K562 (cell line): ENCODE measurements around the gene CBFA2T3. TPM values are rescaled to one million over a fixed set of nuclear protein-coding genes. Genes with fewer than 3 reads are reported as not detected.
A peak's percentile ranks its signal among the peaks of the same experiment; 100 is the strongest.

Experiments used
- GTF2E2 ChIP-seq: fragments of 200-800 bp; sonication (Bioruptor generic); IDR thresholded peaks from 2 replicates; pipeline ENCODE4 v1.6.1; 2016; ENCODE audit warnings: missing genetic modification characterization, missing compliant biosample characterization
- JUN ChIP-seq, 2 experiments: sonication (generic) in 1 of 2; formaldehyde crosslinking in 1 of 2; IDR thresholded peaks; 2 replicates each; pipeline versions ENCODE4 v1.6.1 to v1.8.0; 2012 to 2022; ENCODE audit warnings: borderline replicate concordance in 2 of 2, mild to moderate bottlenecking in 2 of 2, improper control_type of control experiment in 1 of 2, low read depth in 1 of 2, low read length in 1 of 2, missing genetic modification reagents in 1 of 2
- JUNB ChIP-seq: fragments of 450-650 bp; formaldehyde crosslinking; conservative IDR thresholded peaks from 2 replicates; pipeline ENCODE4 v1.4.0; 2020; ENCODE audit warnings: mild to moderate bottlenecking
- MEF2A ChIP-seq: IDR thresholded peaks from 2 replicates; pipeline ENCODE4 v1.6.1; 2011; ENCODE audit warnings: low read depth, mild to moderate bottlenecking, low read length, moderate library complexity; ENCODE audit not compliant: control insufficient read depth
- MTF1 ChIP-seq: fragments of 250-450 bp; sonication (Bioruptor Pico); IDR thresholded peaks from 2 replicates; pipeline ENCODE4 v1.9.0; 2021; ENCODE audit warnings: moderate library complexity, mild to moderate bottlenecking, inconsistent platforms, borderline replicate concordance
- NR1H2 ChIP-seq: sonication (generic); formaldehyde crosslinking; IDR thresholded peaks from 2 replicates; pipeline ENCODE4 v1.4.0; 2020; ENCODE audit warnings: mild to moderate bottlenecking, missing genetic modification reagents
- POLR2B ChIP-seq: fragments of 450-650 bp; IDR thresholded peaks from 2 replicates; pipeline ENCODE4 v1.6.1; 2018; ENCODE audit warnings: low read depth; ENCODE audit not compliant: partially characterized antibody
- RB1 ChIP-seq: fragments of 450-650 bp; IDR thresholded peaks from 2 replicates; pipeline ENCODE4 v1.6.1; 2017; ENCODE audit warnings: low read depth, mild to moderate bottlenecking
- RBM17 ChIP-seq: fragments of 200-400 bp; formaldehyde crosslinking; IDR thresholded peaks from 2 replicates; pipeline ENCODE4 v1.6.1; 2017; ENCODE audit warnings: low read depth, mild to moderate bottlenecking, low read length, borderline replicate concordance
- TEAD4 ChIP-seq, 2 experiments: sonication (generic) in 1 of 2; formaldehyde crosslinking in 1 of 2; IDR thresholded peaks; 2 replicates each; pipeline versions ENCODE4 v1.6.1 to v1.8.0; 2012 to 2022; ENCODE audit warnings: borderline replicate concordance in 1 of 2, inconsistent platforms in 1 of 2, low read length in 1 of 2, mild to moderate bottlenecking in 1 of 2, missing genetic modification reagents in 1 of 2
- TFE3 ChIP-seq: fragments of 450-650 bp; formaldehyde crosslinking; IDR thresholded peaks from 2 replicates; pipeline ENCODE4 v1.4.0; 2020; ENCODE audit warnings: mild to moderate bottlenecking, mixed read lengths
- ZBTB49 ChIP-seq: sonication (generic); formaldehyde crosslinking; IDR thresholded peaks from 2 replicates; pipeline ENCODE4 v1.8.0; 2022; ENCODE audit warnings: missing genetic modification reagents, mild to moderate bottlenecking, borderline replicate concordance
- ZBTB5 ChIP-seq: fragments of 450-650 bp; IDR thresholded peaks from 2 replicates; pipeline ENCODE4 v1.6.1; 2017; ENCODE audit warnings: antibody characterized with exemption
- ZFP36 ChIP-seq: fragments of 150-350 bp; IDR thresholded peaks from 2 replicates; pipeline ENCODE4 v1.6.1; 2018; ENCODE audit warnings: low read length, low read depth; ENCODE audit not compliant: partially characterized antibody
- ZNF395 ChIP-seq: fragments of 200-800 bp; sonication (Bioruptor generic); IDR thresholded peaks from 2 replicates; pipeline ENCODE4 v1.6.1; 2017; ENCODE audit warnings: missing genetic modification characterization, missing compliant biosample characterization
- ZNF445 ChIP-seq: fragments of 250-450 bp; sonication (Bioruptor Pico); IDR thresholded peaks from 2 replicates; pipeline ENCODE4 v1.4.0; 2020; ENCODE audit warnings: low read depth, mild to moderate bottlenecking, moderate library complexity
- ZNF449 ChIP-seq: fragments of 250-450 bp; sonication (Bioruptor Pico); IDR thresholded peaks from 2 replicates; pipeline ENCODE4 v1.8.0; 2022; ENCODE audit warnings: moderate library complexity, mild to moderate bottlenecking, inconsistent platforms
- polyA plus RNA-seq, 8 experiments: library from polyadenylated mRNA; depleted of rRNA in 4 of 8; stranded (reverse) in 5 of 8; unstranded in 3 of 8; fragments of >200 nt; fragmentation: Nextera tagmentation in 2 of 8; fragmentation: Illumina TruSeq in 1 of 8; extraction: Ambion mirVana in 2 of 8; extraction: Trizol in 1 of 8; gene quantifications; 2 replicates each; pipeline versions ENCODE4 v1.2.1 to v1.2.3, GENCODE V29; 2011 to 2014; ENCODE audit warnings: inconsistent platforms in 1 of 8, missing spikeins in 1 of 8
- total RNA-seq, 7 experiments: library from RNA; depleted of rRNA in 6 of 7; stranded (reverse); fragments of >200 nt in 6 of 7; fragmentation: Illumina TruSeq in 2 of 7; extraction: Trizol in 2 of 7; gene quantifications; 2 replicates each; pipeline versions ENCODE4 v1.2.1 to v1.2.3, GENCODE V29; 2011 to 2021; ENCODE audit warnings: low replicate concordance in 1 of 7

CBFA2T3 gene
- total and polyA plus RNA-seq, 9 of the 15 experiments (the other 6 are each of a cell fraction or from before 2014, with no cell fraction given) = 2.3 to 145 (median 6.7) TPM

GRCh38 chr16:88993166-88993761 is 16.3 kb upstream of the CBFA2T3 start (continued):
- TF ChIP-seq ZBTB49 (CRISPR knock-in tag) (no peak), ZNF445 (no peak), ZNF449 (CRISPR knock-in tag) (no peak), ZFP36 (peak; percentile 33), ZBTB5 (no peak), MEF2A (no peak), ZNF395 (CRISPR knock-in tag) (no peak), TEAD4 (IDR thresholded peaks at IDR 0.05; ENCODE audit: low read length) (no peak; the same call in 1 of the 2 replicates), TEAD4 (CRISPR knock-in tag; IDR thresholded peaks at IDR 0.05; ENCODE audit: borderline replicate concordance) (no peak), NR1H2 (no peak), MTF1 (CRISPR knock-in tag) (no peak), JUN (IDR thresholded peaks at IDR 0.05; ENCODE audit: borderline replicate concordance, low read depth, low read length) (no peak), JUN (CRISPR knock-in tag; IDR thresholded peaks at IDR 0.05; ENCODE audit: borderline replicate concordance) (no peak), JUNB (CRISPR knock-in tag) (no peak), RB1 (no peak; the same call in 1 of the 2 replicates), GTF2E2 (tag) (no peak), POLR2B (peak; percentile 28), TFE3 (CRISPR knock-in tag) (no peak), RBM17 (no peak)
